Panc1 (cell line): Measurements from ENCODE around the gene DIPK1B. TPM values are rescaled to one million over a fixed set of nuclear protein-coding genes. Genes with fewer than 3 reads are reported as not detected.
"Not testable (repeated sequence)": the region's sequence is repeated elsewhere in the genome, so short reads cannot be mapped to it uniquely, and the experiment has no call there.

ENCODE experiments used
- ATAC-seq: fragments of 200-7000 bp; cut with Tn5 transposase; 2 replicates; pipeline ENCODE4 v1.9.1; 2020; ENCODE audit warnings: mild to moderate bottlenecking, moderate library complexity
- BruUV-seq: library from RNA; stranded (reverse); fragments of 400-500 nt; replicated peaks from 2 replicates; lab custom pipeline; 2021; lab: Mats Ljungman, UMichigan
- CTCF ChIA-PET: fragments of 300-600 bp; sonication (Branson Sonifier 250); formaldehyde crosslinking; loops from one replicate; lab custom pipeline; 2022; ENCODE audit warnings: antibody characterized with exemption; lab: Charles Lee
- POLR2A ChIA-PET: fragments of 300-600 bp; sonication (Branson Sonifier 250); formaldehyde crosslinking; loops from one replicate; lab custom pipeline; 2022; ENCODE audit warnings: antibody characterized with exemption; lab: Charles Lee
- DNase-seq: peaks from one replicate; pipeline ENCODE4 v3.0.0-alpha.2; 2010; ENCODE audit warnings: low read depth, low spot score
- H3K27ac ChIP-seq: 2 replicates; pipeline ENCODE4 v1.5.1; 2011; ENCODE audit warnings: mild to moderate bottlenecking, low read length, inconsistent platforms
- H3K27me3 ChIP-seq: fragments of 200-500 bp; sonication (Bioruptor generic); 2 replicates; pipeline ENCODE4 v1.6.0; 2014; ENCODE audit warnings: low read length, inconsistent platforms; ENCODE audit not compliant: control insufficient read depth, insufficient read depth
- H3K36me3 ChIP-seq: fragments of 200-500 bp; sonication (Bioruptor generic); 2 replicates; pipeline ENCODE4 v1.5.1; 2014; ENCODE audit warnings: inconsistent platforms, mild to moderate bottlenecking, low read length, moderate library complexity; ENCODE audit not compliant: control insufficient read depth, insufficient read depth
- H3K4me1 ChIP-seq: 2 replicates; pipeline ENCODE4 v1.5.1; 2011; ENCODE audit warnings: inconsistent platforms, mild to moderate bottlenecking, low read length, moderate library complexity; ENCODE audit not compliant: control insufficient read depth, insufficient read depth
- H3K4me3 ChIP-seq, 2 experiments: 2 replicates each; pipeline ENCODE4 v1.5.1; 2011 to 2012; ENCODE audit warnings: low read depth in 2 of 2, low read length in 2 of 2, mild to moderate bottlenecking in 2 of 2, inconsistent platforms in 1 of 2, moderate library complexity in 1 of 2
- H3K9me3 ChIP-seq: fragments of 200-500 bp; sonication (Bioruptor generic); 2 replicates; pipeline ENCODE4 v1.5.1; 2014; ENCODE audit warnings: low read depth, mild to moderate bottlenecking, inconsistent platforms, low read length, moderate library complexity; ENCODE audit not compliant: control insufficient read depth, insufficient read depth
- POLR2AphosphoS5 ChIP-seq: IDR thresholded peaks from 2 replicates; pipeline ENCODE4 v1.6.1; 2012; ENCODE audit warnings: mild to moderate bottlenecking, low read depth, low read length, moderate library complexity
- SIN3A ChIP-seq: IDR thresholded peaks from 2 replicates; pipeline ENCODE4 v1.6.1; 2012; ENCODE audit warnings: low read depth, mild to moderate bottlenecking, low read length, moderate library complexity, borderline replicate concordance; ENCODE audit not compliant: insufficient read depth
- TCF7L2 ChIP-seq: IDR thresholded peaks from 2 replicates; pipeline ENCODE4 v1.6.1; 2011; ENCODE audit warnings: mild to moderate bottlenecking, low read depth, low read length, inconsistent platforms
- in situ Hi-C: cut with HindIII; loops from 2 replicates; pipeline ENCODE4 v1.10.0; 2016; ENCODE audit warnings: low sequenced_read_pairs, low pct_unique_long_range_greater_than_20kb
- intact Hi-C: fragments of 100-400 bp; cut with micrococcal nuclease; formaldehyde crosslinking; loops from one replicate; pipeline ENCODE4 v1.10.0; 2022; ENCODE audit not compliant: unreplicated experiment
- total RNA-seq: library from RNA; stranded (reverse); gene quantifications from one replicate; pipeline ENCODE4 v1.2.1, GENCODE V29; 2021; ENCODE audit not compliant: unreplicated experiment
- TF ChIP-seq, protein P1 (sequence below), 2 experiments: IDR thresholded peaks; 2 replicates each; pipeline ENCODE4 v1.6.1; 2011 to 2012; ENCODE audit warnings: low read depth in 2 of 2, control low read depth in 1 of 2, low read length in 1 of 2, mild to moderate bottlenecking in 1 of 2, moderate library complexity in 1 of 2; ENCODE audit not compliant: insufficient read depth in 1 of 2
- TF ChIP-seq, protein P2 (sequence below): fragments of 450-650 bp; IDR thresholded peaks from 2 replicates; pipeline ENCODE4 v1.5.1; 2017; ENCODE audit warnings: mild to moderate bottlenecking

The DIPK1B gene
- total RNA-seq, 1 experiment from 2014 or later: 10.6 TPM

DNA sequence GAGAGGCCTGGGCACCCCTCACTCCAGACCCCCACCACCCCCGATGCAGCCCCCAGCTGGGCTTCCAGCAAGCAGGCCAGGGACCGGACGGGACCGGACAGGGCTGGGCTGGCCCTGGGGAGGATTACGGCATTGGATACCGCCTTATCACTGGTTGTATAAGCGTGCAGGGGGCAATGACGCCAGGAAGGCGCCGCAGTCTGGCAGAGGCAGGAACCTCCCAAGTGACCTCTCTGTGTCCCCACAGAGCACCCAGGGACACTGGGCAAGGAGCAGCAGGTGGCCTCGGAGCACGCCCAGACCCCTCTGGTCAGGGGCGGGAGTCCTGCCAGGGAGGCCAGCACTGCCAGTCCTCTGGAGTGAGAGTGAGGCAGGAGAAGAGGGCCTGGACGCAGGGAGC lies 52.7 kb downstream of the DIPK1B start:
- intact Hi-C loops: no loop called here
- Histone ChIP-seq H3K4me3 (no peak overlapping the region), H3K4me1 (peaks cover 3% of the 10 kb centered on the region; the same call in 1 of the 2 replicates), H3K27ac (no peak overlapping the region), H3K36me3 (no peaks in the 10 kb centered on the region), H3K27me3 (no peaks in the 10 kb centered on the region), H3K9me3 (no peaks in the 10 kb centered on the region)
- in situ Hi-C loops: no loop called here
- POLR2A ChIA-PET: no interaction called here
- no TSS peak for BruUV-seq
- DNase-seq (no peak), ATAC-seq (no peak)
- TF ChIP-seq TCF7L2 (no peak), SIN3A (no peak), POLR2AphosphoS5 (no peak)
- TF ChIP-seq, protein P1, sequence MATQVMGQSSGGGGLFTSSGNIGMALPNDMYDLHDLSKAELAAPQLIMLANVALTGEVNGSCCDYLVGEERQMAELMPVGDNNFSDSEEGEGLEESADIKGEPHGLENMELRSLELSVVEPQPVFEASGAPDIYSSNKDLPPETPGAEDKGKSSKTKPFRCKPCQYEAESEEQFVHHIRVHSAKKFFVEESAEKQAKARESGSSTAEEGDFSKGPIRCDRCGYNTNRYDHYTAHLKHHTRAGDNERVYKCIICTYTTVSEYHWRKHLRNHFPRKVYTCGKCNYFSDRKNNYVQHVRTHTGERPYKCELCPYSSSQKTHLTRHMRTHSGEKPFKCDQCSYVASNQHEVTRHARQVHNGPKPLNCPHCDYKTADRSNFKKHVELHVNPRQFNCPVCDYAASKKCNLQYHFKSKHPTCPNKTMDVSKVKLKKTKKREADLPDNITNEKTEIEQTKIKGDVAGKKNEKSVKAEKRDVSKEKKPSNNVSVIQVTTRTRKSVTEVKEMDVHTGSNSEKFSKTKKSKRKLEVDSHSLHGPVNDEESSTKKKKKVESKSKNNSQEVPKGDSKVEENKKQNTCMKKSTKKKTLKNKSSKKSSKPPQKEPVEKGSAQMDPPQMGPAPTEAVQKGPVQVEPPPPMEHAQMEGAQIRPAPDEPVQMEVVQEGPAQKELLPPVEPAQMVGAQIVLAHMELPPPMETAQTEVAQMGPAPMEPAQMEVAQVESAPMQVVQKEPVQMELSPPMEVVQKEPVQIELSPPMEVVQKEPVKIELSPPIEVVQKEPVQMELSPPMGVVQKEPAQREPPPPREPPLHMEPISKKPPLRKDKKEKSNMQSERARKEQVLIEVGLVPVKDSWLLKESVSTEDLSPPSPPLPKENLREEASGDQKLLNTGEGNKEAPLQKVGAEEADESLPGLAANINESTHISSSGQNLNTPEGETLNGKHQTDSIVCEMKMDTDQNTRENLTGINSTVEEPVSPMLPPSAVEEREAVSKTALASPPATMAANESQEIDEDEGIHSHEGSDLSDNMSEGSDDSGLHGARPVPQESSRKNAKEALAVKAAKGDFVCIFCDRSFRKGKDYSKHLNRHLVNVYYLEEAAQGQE (IDR thresholded peaks at IDR 0.05; ENCODE audit: insufficient read depth in 1 of 2, low read depth in 2 of 2, low read length in 1 of 2): no peak
- TF ChIP-seq, protein P2, sequence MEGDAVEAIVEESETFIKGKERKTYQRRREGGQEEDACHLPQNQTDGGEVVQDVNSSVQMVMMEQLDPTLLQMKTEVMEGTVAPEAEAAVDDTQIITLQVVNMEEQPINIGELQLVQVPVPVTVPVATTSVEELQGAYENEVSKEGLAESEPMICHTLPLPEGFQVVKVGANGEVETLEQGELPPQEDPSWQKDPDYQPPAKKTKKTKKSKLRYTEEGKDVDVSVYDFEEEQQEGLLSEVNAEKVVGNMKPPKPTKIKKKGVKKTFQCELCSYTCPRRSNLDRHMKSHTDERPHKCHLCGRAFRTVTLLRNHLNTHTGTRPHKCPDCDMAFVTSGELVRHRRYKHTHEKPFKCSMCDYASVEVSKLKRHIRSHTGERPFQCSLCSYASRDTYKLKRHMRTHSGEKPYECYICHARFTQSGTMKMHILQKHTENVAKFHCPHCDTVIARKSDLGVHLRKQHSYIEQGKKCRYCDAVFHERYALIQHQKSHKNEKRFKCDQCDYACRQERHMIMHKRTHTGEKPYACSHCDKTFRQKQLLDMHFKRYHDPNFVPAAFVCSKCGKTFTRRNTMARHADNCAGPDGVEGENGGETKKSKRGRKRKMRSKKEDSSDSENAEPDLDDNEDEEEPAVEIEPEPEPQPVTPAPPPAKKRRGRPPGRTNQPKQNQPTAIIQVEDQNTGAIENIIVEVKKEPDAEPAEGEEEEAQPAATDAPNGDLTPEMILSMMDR: no peak
- CTCF ChIA-PET: no interaction called here

DNA sequence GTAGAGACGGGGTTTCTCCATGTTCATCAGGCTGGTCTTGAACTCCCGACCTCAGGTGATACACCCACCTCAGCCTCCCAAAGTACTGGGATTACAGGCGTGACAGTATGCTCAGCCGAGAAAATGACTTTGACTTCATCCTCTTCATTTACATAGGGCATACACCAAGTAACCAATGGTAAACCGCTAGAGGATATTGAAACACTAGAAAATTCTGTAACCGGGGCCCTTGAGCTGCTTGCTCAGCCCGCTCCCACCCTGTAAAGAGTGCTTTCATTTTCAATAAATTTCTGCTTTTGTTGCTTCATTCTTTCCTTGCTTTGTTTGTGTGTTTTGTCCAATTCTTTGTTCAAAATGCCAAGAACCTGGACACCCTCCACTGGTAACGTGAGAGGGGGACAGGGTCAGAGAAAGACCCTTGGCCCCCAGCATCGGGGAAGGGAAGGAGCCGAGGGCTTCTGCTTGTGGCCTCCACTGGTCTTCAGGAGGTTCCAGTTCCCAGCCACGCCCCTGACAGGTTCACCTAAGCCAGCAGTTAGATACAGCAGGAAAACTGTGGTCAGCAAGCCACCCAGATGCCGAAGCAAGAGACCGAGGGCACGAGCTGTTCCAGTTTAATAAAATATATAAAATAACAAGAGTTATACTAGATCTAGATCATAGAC lies 53.5 kb downstream of the DIPK1B start:
- in situ Hi-C loops, H3K4me1 ChIP-seq, ATAC-seq, DNase-seq, H3K4me3 ChIP-seq, H3K9me3 ChIP-seq, POLR2A ChIA-PET, intact Hi-C loops, BruUV-seq, H3K36me3 ChIP-seq, H3K27ac ChIP-seq, H3K27me3 ChIP-seq: not testable (repeated sequence)
- CTCF ChIA-PET: interaction anchor here (0.5 to 0.8 kb wide), 3 partner anchors 8 to 595 kb away, joined by 3 read pairs; partner anchors contain the start of gene LCN8
